Omental fat pad (tissue), 4 donors: ENCODE data around the gene ASCC2. TPM values are rescaled to one million over a fixed set of nuclear protein-coding genes. Genes with fewer than 3 reads are reported as not detected.
A peak's percentile ranks its signal among the peaks of the same experiment; 100 is the strongest.

Source experiments
- ATAC-seq: fragments of 150-250 bp; one replicate; pipeline ENCODE4 v1.9.1; 2016; ENCODE audit warnings: mild to moderate bottlenecking, moderate library complexity; ENCODE audit not compliant: low FRiP score
- DNase-seq: peaks from one replicate; pipeline ENCODE4 v3.0.0-alpha.2; 2019; ENCODE audit warnings: low spot score
- total RNA-seq, 4 donors: library from RNA; depleted of rRNA; stranded (reverse); fragments of >200 nt; gene quantifications; one replicate each; pipeline ENCODE4 v1.1.0, GENCODE V29; 2016
- TF ChIP-seq, protein P1 (sequence below), 3 donors: fragments of 450-650 bp; IDR thresholded peaks; one replicate each; pipeline ENCODE4 v1.5.1; 2016 to 2017; ENCODE audit warnings: antibody characterized with exemption in 3 of 3, mild to moderate bottlenecking in 3 of 3, moderate library complexity in 2 of 3

Gene ASCC2
- total RNA-seq, 4 donors from 2014 or later: 35.4 to 65.2 (median 51.8) TPM

- peak; percentile 31 for ATAC-seq
- TF ChIP-seq, protein P1, sequence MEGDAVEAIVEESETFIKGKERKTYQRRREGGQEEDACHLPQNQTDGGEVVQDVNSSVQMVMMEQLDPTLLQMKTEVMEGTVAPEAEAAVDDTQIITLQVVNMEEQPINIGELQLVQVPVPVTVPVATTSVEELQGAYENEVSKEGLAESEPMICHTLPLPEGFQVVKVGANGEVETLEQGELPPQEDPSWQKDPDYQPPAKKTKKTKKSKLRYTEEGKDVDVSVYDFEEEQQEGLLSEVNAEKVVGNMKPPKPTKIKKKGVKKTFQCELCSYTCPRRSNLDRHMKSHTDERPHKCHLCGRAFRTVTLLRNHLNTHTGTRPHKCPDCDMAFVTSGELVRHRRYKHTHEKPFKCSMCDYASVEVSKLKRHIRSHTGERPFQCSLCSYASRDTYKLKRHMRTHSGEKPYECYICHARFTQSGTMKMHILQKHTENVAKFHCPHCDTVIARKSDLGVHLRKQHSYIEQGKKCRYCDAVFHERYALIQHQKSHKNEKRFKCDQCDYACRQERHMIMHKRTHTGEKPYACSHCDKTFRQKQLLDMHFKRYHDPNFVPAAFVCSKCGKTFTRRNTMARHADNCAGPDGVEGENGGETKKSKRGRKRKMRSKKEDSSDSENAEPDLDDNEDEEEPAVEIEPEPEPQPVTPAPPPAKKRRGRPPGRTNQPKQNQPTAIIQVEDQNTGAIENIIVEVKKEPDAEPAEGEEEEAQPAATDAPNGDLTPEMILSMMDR (IDR thresholded peaks at IDR 0.05): no peak
- DNase-seq: no peak
These were observed 55.8 kb downstream of the ASCC2 start for GRCh38 chr22:29782061-29782845.

- ATAC-seq: peak; percentile 39
- TF ChIP-seq, protein P1 (IDR thresholded peaks at IDR 0.05): no peak
- no peak for DNase-seq
These were observed 57.1 kb downstream of the ASCC2 start for GRCh38 chr22:29780748-29781676.

- ATAC-seq (no peak), DNase-seq (no peak)
- TF ChIP-seq, protein P1 (IDR thresholded peaks at IDR 0.05): no peak
These were observed 57.9 kb downstream of the ASCC2 start for GRCh38 chr22:29780220-29780619.

DNA sequence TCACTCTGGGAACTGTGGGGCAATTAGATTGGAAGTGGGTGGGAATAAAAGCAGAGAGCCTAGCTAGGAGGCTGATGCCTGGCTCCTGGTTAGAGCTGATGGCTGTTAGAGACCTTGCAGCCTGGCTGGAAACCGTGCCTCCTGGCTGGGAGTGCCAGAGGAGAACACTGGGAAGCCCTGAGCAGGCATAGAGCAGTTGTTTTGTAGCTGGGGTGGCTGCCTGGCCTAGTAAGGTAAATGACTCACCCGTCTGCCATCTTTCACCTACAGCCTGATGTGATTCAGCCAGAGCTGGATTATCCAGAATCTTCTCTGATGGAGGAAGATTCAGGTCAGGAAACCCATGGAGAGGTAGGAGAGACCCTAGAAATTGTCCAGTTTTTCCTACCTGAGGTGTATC is 64.8 kb downstream of the ASCC2 start:
- DNase-seq: no peak
- ATAC-seq: peak; percentile 45
- TF ChIP-seq, protein P1 (IDR thresholded peaks at IDR 0.05): no peak

DNA sequence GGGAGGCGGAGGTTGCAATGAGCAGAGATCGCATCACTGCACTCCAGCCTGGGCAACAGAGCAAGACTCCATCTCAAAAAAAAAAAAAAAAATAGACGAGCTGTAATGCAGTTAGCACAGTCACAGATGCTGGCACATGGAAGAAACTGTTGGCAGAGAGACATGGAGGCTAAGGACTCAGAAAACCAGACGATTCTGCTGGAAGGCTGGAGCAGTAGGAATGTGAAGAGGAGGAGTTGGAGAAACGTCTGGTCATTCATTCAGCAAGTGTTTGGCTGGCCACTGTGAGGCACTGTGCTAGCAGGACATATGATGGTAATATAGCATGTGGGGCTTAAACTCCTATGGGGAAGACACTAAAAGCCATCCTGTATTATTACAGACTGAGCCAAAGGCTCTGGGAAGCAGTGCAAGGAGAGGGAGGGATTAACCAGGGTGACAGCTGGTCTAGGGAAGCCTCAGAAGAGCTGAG is 65.9 kb downstream of the ASCC2 start:
- TF ChIP-seq, protein P1 (IDR thresholded peaks at IDR 0.05): no peak
- DNase-seq: no peak
- ATAC-seq: peak; percentile 53

DNA sequence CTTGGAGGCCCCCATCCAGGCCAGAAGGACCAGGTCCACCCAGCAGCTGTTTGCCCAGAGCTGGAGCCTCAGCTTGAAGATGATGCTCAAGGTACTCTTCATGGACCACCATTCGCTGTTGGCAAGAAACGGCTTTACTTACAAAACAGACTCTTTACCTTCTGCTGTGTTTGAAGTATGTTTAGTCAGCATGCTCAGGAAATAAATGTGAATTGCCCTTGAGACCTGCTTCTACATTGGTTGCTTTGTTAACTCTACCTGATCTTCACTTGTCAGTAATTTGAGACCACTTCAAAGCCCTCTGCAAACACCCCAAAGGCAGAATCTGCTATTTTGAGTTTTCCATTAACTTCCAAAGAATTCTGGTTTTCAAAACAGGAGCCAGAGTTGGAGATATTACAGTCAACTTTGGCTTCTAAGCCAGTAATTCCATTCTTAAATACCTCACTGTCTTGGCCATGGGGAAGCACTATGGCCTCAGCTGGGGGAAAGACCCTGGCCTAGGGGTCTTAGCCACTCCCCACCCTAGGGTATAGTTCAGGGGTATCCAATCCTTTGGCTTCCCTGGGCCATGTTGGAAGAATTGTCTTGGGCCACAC is 68.3 kb downstream of the ASCC2 start:
- DNase-seq: no peak
- no peak for ATAC-seq
- TF ChIP-seq, protein P1 (IDR thresholded peaks at IDR 0.05): no peak
